NK-92 (cell line): Measurements from ENCODE around the gene NGF.

ENCODE experiments used
- DNase-seq: peaks from one replicate; lab custom pipeline; 2025; ENCODE audit not compliant: unreplicated experiment; lab: John Stamatoyannopoulos, UW

Gene NGF

GRCh38 chr1:115283249-115283648 lies 54.8 kb downstream of the NGF start:
- no peak for DNase-seq

GRCh38 chr1:115282807-115283208 lies 55.2 kb downstream of the NGF start:
- no peak for DNase-seq

GRCh38 chr1:115281143-115281542 lies 56.9 kb downstream of the NGF start:
- DNase-seq: no peak

GRCh38 chr1:115280064-115280463 lies 58.0 kb downstream of the NGF start:
- no peak for DNase-seq

- no peak for DNase-seq
Measured at GRCh38 chr1:115278211-115278610, 59.8 kb downstream of the NGF start.

- no peak for DNase-seq
Measured at GRCh38 chr1:115277276-115277675, 60.8 kb downstream of the NGF start.

- no peak for DNase-seq
Measured at GRCh38 chr1:115275216-115275615, 62.8 kb downstream of the NGF start.

GRCh38 chr1:115274467-115274866 lies 63.6 kb downstream of the NGF start:
- no peak for DNase-seq

- no peak for DNase-seq
Measured at GRCh38 chr1:115266729-115267421, 71.2 kb downstream of the NGF start.

GRCh38 chr1:115265099-115265498 lies 73.0 kb downstream of the NGF start:
- no peak for DNase-seq

GRCh38 chr1:115262886-115263285 lies 75.2 kb downstream of the NGF start:
- DNase-seq: no peak

GRCh38 chr1:115261496-115261895 lies 76.6 kb downstream of the NGF start:
- DNase-seq: no peak

GRCh38 chr1:115258302-115258866 lies 79.7 kb downstream of the NGF start:
- no peak for DNase-seq

GRCh38 chr1:115257591-115257990 lies 80.5 kb downstream of the NGF start:
- no peak for DNase-seq

GRCh38 chr1:115255154-115255553 lies 82.9 kb downstream of the NGF start:
- no peak for DNase-seq

GRCh38 chr1:115252585-115252984 lies 85.5 kb downstream of the NGF start:
- no peak for DNase-seq

- DNase-seq: no peak
Measured at GRCh38 chr1:115251856-115252255, 86.2 kb downstream of the NGF start.

GRCh38 chr1:115251340-115251748 lies 86.7 kb downstream of the NGF start:
- no peak for DNase-seq

- DNase-seq: no peak
Measured at GRCh38 chr1:115246526-115246925, 91.5 kb downstream of the NGF start.

GRCh38 chr1:115245227-115245626 lies 92.8 kb downstream of the NGF start:
- no peak for DNase-seq

- DNase-seq: no peak
Measured at GRCh38 chr1:115242543-115242942, 95.5 kb downstream of the NGF start.

- no peak for DNase-seq
Measured at GRCh38 chr1:115241309-115241708, 96.7 kb downstream of the NGF start.

GRCh38 chr1:115240297-115240696 lies 97.8 kb downstream of the NGF start:
- DNase-seq: no peak
